Heart right ventricle (tissue), 16 donors: Measurements from ENCODE around the gene HHIPL1. TPM values are rescaled to one million over a fixed set of nuclear protein-coding genes. Genes with fewer than 3 reads are reported as not detected.

Experiments used
- ATAC-seq, 8 donors: fragments of 200-7000 bp; cut with Tn5 transposase; one replicate each; pipeline ENCODE4 v1.9.1; 2020; ENCODE audit warnings: mild to moderate bottlenecking in 8 of 8, moderate library complexity in 8 of 8, moderate number of reproducible peaks in 1 of 8
- DNase-seq, 2 donors: peaks; one replicate each; pipeline ENCODE4 v3.0.0-alpha.2; 2020
- H3K27ac ChIP-seq, 10 donors: fragments of 200-600 bp; sonication (generic) in 2 of 10; one replicate each; pipeline versions ENCODE4 v1.5.0 to v1.8.0; 2020 to 2022; ENCODE audit warnings: mild to moderate bottlenecking in 3 of 10
- H3K27me3 ChIP-seq, 7 donors: fragments of 200-600 bp; one replicate each; pipeline ENCODE4 v1.8.0; 2021 to 2022; ENCODE audit warnings: mild to moderate bottlenecking in 2 of 7
- H3K36me3 ChIP-seq, 9 donors: fragments of 200-600 bp; sonication (generic) in 1 of 9; one replicate each; pipeline versions ENCODE4 v1.5.0 to v1.8.0; 2020 to 2022; ENCODE audit warnings: mild to moderate bottlenecking in 2 of 9
- H3K4me1 ChIP-seq, 9 donors: fragments of 200-600 bp; sonication (generic) in 1 of 9; one replicate each; pipeline versions ENCODE4 v1.5.0 to v1.8.0; 2020 to 2022; ENCODE audit warnings: mild to moderate bottlenecking in 4 of 9
- H3K4me3 ChIP-seq, 10 donors: fragments of 200-600 bp; sonication (generic) in 2 of 10; one replicate each; pipeline versions ENCODE4 v1.5.0 to v1.8.0; 2020 to 2022; ENCODE audit warnings: mild to moderate bottlenecking in 7 of 10, moderate library complexity in 2 of 10
- H3K9me3 ChIP-seq, 11 donors: fragments of 200-600 bp in 10 of 11; sonication (generic) in 2 of 11; one replicate each; pipeline versions ENCODE4 v1.5.0 to v1.8.0; 2013 to 2022; ENCODE audit warnings: mild to moderate bottlenecking in 2 of 11, control low read depth in 1 of 11, moderate library complexity in 1 of 11
- WGBS, 2 donors: extraction: QIAGEN DNeasy Blood & Tissue Kit; methylation state at CpG; one replicate each; pipeline ENCODE4 v1.1.7; 2013; ENCODE audit warnings: inconsistent platforms in 1 of 2; 5-methylcytosine and 5-hydroxymethylcytosine counted together
- intact Hi-C, 10 donors: fragments of 100-400 bp; cut with DNase I; formaldehyde crosslinking; loops; one replicate each; pipeline versions ENCODE4 v1.11.1 to v1.14.2; 2022
- polyA plus RNA-seq, 2 donors: library from polyadenylated mRNA; stranded (reverse); fragments of 200-250 nt; gene quantifications; one replicate each; pipeline ENCODE4 v1.2.3, GENCODE V29; 2013
- total RNA-seq, 10 donors: library from RNA; stranded (reverse); fragmentation: NEBNext Ultra II Directional in 3 of 10; extraction: Animal tissue kit (Norgen Biotek cat#: 25700) in 3 of 10; gene quantifications; one replicate each; pipeline versions ENCODE4 v1.2.1 to v1.2.4, GENCODE V29; 2021 to 2023
- TF ChIP-seq, protein P1 (sequence below), 9 donors: fragments of 200-600 bp; sonication (generic) in 2 of 9; IDR thresholded peaks; one replicate each; pipeline versions ENCODE4 v1.5.0 to v1.8.0; 2021 to 2022; ENCODE audit warnings: antibody characterized with exemption in 9 of 9, mild to moderate bottlenecking in 5 of 9, moderate library complexity in 1 of 9
- donor health status: Arrhythmogenic right ventricular cardiomyopathy.
- donor health status: ischemic (EF 13 %, LVEDD 7.1; RV severe dilation, severe dysfunction).
- donor health status: healthy with polysubstance abuse.
- donor health status: DM: no; HTN: yes; CAD: no.
- donor health status: DM: no; HTN: no; CAD: no.
- donor health status: ischemic (EF 25% LVEDD 6.9; RV normal size, moderate dysfunction).
- donor health status: ischemic (EF 25% LVEDD 5.7; RV mildly dilated, moderate dysfunction).
- donor health status: healthy.
- donor health status: DM: yes; HTN: yes; CAD: no.
- donor health status: Ischemic cardiomyopathy.
- donor health status: ischemic (EF 35%, LVEDD 5.7; RV mildly dilated, moderate dysfunction).
- donor health status: nonischemic (EF 11% LVEDD 7.7; RV severe dilation, severe dysfunction).
- donor health status: DM: yes; HTN: yes; CAD: no.
- donor health status: PGD.
- donor health status: ischemic (EF 29% LVEDD 5.4; RV normal size, mild dysfunction).
- donor health status: nonischemic (EF 23%, LVEDD 6.1; RV moderate dilation, normal function).

Gene HHIPL1
- total and polyA plus RNA-seq, 12 donors, result 0.55 to 2.2 (median 1.2) TPM

DNA sequence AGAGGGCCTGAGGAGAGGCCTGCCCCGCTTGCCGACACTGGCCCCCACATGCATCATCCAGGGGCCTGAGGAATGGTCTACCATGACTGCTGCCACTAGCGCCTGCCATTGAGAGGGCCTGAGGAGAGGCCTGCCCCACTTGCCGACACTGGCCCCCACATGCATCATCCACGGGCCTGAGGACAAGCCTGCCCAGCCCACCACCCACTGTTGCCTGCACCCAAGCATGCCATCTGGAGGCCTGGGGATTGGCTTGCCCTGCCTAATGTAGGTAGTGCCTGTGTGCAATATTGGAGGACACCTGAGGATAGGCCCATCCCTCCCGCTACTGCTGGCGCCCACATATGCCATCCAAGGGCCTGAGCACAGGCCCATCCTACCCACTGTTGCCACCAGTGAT lies 63.5 kb downstream of the HHIPL1 start:
- intact Hi-C loops, result no loop called here
- no peaks in the 10 kb centered on the region for H3K4me1 ChIP-seq
- H3K27me3 ChIP-seq, result no peaks in the 10 kb centered on the region
- DNase-seq, result no peak
- TF ChIP-seq, protein P1, sequence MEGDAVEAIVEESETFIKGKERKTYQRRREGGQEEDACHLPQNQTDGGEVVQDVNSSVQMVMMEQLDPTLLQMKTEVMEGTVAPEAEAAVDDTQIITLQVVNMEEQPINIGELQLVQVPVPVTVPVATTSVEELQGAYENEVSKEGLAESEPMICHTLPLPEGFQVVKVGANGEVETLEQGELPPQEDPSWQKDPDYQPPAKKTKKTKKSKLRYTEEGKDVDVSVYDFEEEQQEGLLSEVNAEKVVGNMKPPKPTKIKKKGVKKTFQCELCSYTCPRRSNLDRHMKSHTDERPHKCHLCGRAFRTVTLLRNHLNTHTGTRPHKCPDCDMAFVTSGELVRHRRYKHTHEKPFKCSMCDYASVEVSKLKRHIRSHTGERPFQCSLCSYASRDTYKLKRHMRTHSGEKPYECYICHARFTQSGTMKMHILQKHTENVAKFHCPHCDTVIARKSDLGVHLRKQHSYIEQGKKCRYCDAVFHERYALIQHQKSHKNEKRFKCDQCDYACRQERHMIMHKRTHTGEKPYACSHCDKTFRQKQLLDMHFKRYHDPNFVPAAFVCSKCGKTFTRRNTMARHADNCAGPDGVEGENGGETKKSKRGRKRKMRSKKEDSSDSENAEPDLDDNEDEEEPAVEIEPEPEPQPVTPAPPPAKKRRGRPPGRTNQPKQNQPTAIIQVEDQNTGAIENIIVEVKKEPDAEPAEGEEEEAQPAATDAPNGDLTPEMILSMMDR (IDR thresholded peaks at IDR 0.05), result no peak
- no peak overlapping the region for H3K4me3 ChIP-seq
- ATAC-seq, result no peak
- WGBS, 2 donors, result 83 to 85% methylated on average over 7 of the region's 7 CpGs
- peaks cover 0 to 33% (median 2%) of the 10 kb centered on the region in 11 donors for H3K9me3 ChIP-seq
- no peak overlapping the region for H3K27ac ChIP-seq
- H3K36me3 ChIP-seq, result peaks cover 0 to 3% (median 0%) of the 10 kb centered on the region in 9 donors

DNA sequence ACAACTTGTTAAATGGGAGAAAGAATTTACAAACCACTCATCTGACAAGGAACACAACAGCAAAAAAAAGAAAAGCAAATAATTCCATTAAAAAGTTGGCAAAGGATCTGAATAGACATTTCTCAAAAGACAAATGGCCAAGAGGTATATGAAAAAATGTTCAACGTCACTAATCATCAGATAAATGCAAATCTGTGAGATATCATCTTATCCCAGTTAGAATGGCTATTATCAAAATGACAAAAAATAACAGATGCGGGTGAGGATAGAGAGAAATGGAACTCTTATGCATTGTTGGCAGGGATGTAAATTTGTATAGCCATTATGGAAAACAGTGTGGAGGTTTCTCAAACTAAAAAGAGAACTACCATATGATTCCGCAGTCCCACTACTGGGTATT lies 69.0 kb downstream of the HHIPL1 start:
- Histone ChIP-seq H3K4me1 (no peaks in the 10 kb centered on the region), H3K36me3 (no peaks in the 10 kb centered on the region), H3K9me3 (peaks cover 0 to 18% (median 0%) of the 10 kb centered on the region in 11 donors), H3K4me3 (no peak overlapping the region), H3K27ac (no peak overlapping the region), H3K27me3 (no peaks in the 10 kb centered on the region)
- ATAC-seq (no peak), DNase-seq (no peak)
- intact Hi-C loops, result no loop called here
- TF ChIP-seq, protein P1 (IDR thresholded peaks at IDR 0.05), result no peak
- 94 to 95% methylated on average over 3 of the region's 3 CpGs for WGBS, 2 donors

DNA sequence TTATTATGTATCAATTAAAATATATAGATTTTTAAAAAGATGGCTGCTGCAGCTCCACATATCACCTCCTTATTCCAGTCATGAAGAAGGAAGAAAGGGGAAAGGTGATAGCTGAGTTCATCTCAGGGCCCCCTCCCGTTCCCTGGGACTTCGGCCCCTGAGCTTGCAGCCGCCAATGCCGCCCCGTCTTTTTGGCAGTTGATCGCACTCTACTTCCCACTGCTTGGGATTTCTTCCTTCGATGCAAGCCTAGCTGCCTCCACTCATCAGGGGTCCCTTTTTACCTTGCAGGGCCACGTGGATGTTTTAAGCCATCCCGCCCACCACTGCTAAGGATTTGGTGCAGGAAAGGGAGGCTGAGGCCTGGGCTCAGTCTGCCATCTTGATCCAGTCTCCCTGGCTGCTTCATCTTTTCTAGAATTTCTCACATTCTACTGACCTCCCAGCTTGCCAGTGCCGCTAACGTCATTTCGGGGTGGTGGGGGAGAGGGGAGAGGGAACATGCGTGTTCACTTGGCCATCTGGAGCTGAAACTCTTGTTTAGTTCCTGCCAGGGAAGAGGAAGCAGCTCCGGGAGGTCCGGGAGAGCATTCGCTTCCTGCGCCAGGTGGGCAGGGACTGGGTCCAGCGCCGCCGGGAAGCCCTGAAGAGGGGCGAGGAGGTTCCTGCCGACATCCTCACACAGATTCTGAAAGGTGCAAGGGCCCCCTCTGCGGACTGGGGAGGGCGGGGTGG lies 70.5 kb downstream of the HHIPL1 start:
- H3K36me3 ChIP-seq, result no peaks in the 10 kb centered on the region
- no peaks in the 10 kb centered on the region for H3K4me1 ChIP-seq
- peaks cover 0 to 15% (median 0%) of the 10 kb centered on the region in 11 donors for H3K9me3 ChIP-seq
- DNase-seq (no peak), ATAC-seq (no peak)
- WGBS, 2 donors, result 70 to 75% methylated on average over 24 of the region's 24 CpGs
- H3K4me3 ChIP-seq, result no peak overlapping the region
- intact Hi-C loops, result no loop called here
- H3K27me3 ChIP-seq, result no peaks in the 10 kb centered on the region
- TF ChIP-seq, protein P1 (IDR thresholded peaks at IDR 0.05), result no peak
- no peak overlapping the region for H3K27ac ChIP-seq

DNA sequence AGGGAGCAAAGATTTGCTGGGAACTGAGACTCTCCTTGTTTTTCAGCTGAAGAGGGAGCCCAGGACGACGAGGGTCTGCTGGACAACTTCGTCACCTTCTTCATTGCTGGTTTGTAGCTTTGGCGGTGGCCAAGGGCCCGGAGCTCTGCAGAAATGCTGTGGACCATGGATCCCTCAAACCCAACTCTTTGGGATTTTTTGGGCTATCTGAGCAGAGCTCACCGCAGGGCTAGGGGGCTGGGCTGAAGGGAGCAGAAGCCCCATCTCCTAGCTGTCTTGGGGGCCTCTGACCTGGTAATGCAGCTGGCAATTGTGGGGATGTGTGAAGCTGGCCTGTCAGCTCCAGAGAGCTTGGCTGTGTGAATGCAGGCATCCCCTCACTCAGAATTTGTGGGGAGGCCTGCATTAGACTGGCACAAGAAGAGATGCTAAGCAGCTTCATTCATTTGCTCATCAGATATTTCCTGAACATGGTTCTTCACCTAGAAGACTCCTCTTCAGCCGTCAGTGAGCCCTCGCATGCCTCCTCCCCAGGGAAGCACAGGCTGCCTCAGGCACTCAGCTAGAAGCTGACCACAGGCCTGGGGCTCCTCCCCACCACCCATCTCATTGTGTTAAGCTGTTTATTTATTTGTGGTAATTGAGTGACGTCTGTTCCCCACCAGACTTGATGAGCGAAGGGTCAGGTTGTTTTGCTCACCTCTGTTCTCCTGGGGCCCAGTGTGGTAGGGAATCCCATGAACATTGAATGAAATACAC lies 71.3 kb downstream of the HHIPL1 start:
- Histone ChIP-seq H3K4me3 (no peak overlapping the region), H3K27me3 (no peaks in the 10 kb centered on the region), H3K4me1 (no peaks in the 10 kb centered on the region), H3K36me3 (no peaks in the 10 kb centered on the region), H3K9me3 (peaks cover 0 to 15% (median 0%) of the 10 kb centered on the region in 11 donors), H3K27ac (no peak overlapping the region)
- ATAC-seq (no peak), DNase-seq (no peak)
- TF ChIP-seq, protein P1 (IDR thresholded peaks at IDR 0.05), result no peak
- 84 to 85% methylated on average over 10 of the region's 10 CpGs for WGBS, 2 donors
- intact Hi-C loops, result no loop called here
